ENCODE measurements around the gene SRSF1.
"Not testable (repeated sequence)": the region's sequence is repeated elsewhere in the genome, so short reads cannot be mapped to it uniquely, and the experiment has no call there.

Gene SRSF1

GRCh38 chr17:58047376-58048150 lies 40.5 kb upstream of the SRSF1 start:
- DNase-seq (ENCODE audit: insufficient read length, low spot score): no peak

GRCh38 chr17:58046239-58047094 lies 39.4 kb upstream of the SRSF1 start:
- DNase-seq (ENCODE audit: insufficient read length, low spot score) (no peak), FAIRE-seq (no peak)
- TF ChIP-seq POLR2A (IDR thresholded peaks at IDR 0.05; ENCODE audit: low read depth, low read length) (no peak), PAX5 (IDR thresholded peaks at IDR 0.05; ENCODE audit: insufficient read depth, low read length, severe bottlenecking) (no peak), TAF1 (IDR thresholded peaks at IDR 0.05; ENCODE audit: low read depth, low read length) (no peak), SPI1 (IDR thresholded peaks at IDR 0.05; ENCODE audit: low read depth, low read length) (no peak), POU2F2 (IDR thresholded peaks at IDR 0.05; ENCODE audit: low read depth, low read length) (no peak), POLR2AphosphoS5 (IDR thresholded peaks at IDR 0.05; ENCODE audit: low read depth, low read length) (no peak)

More at GRCh38 chr17:58047376-58048150, 40.5 kb upstream of the SRSF1 start:
- no peak for TF ChIP-seq POLR2AphosphoS5 (IDR thresholded peaks at IDR 0.05; ENCODE audit: low read depth, low read length)
- TF ChIP-seq POLR2A (IDR thresholded peaks at IDR 0.05; ENCODE audit: low read depth, low read length): no peak
- no peak for TF ChIP-seq TAF1 (IDR thresholded peaks at IDR 0.05; ENCODE audit: low read depth, low read length)
- no peak for TF ChIP-seq SPI1 (IDR thresholded peaks at IDR 0.05; ENCODE audit: low read depth, low read length)
- no peak for TF ChIP-seq POU2F2 (IDR thresholded peaks at IDR 0.05; ENCODE audit: low read depth, low read length)
- TF ChIP-seq PAX5 (IDR thresholded peaks at IDR 0.05; ENCODE audit: insufficient read depth, low read length, severe bottlenecking): no peak
- FAIRE-seq: no peak

- not testable (repeated sequence) for DNase-seq (ENCODE audit: insufficient read length, low spot score); FAIRE-seq
Measured at GRCh38 chr17:58044256-58044655, 37.2 kb upstream of the SRSF1 start.

- TF ChIP-seq PAX5 (IDR thresholded peaks at IDR 0.05; ENCODE audit: insufficient read depth, low read length, severe bottlenecking): no peak
- no peak for TF ChIP-seq POLR2A (IDR thresholded peaks at IDR 0.05; ENCODE audit: low read depth, low read length)
- no peak for TF ChIP-seq POU2F2 (IDR thresholded peaks at IDR 0.05; ENCODE audit: low read depth, low read length)
- TF ChIP-seq POLR2AphosphoS5 (IDR thresholded peaks at IDR 0.05; ENCODE audit: low read depth, low read length): no peak
- TF ChIP-seq SPI1 (IDR thresholded peaks at IDR 0.05; ENCODE audit: low read depth, low read length): no peak
- TF ChIP-seq TAF1 (IDR thresholded peaks at IDR 0.05; ENCODE audit: low read depth, low read length): no peak
- FAIRE-seq: no peak
- no peak for DNase-seq (ENCODE audit: insufficient read length, low spot score)
Measured at GRCh38 chr17:58043221-58044181, 36.5 kb upstream of the SRSF1 start.

- no peak for FAIRE-seq
- DNase-seq (ENCODE audit: insufficient read length, low spot score): no peak
- no peak for TF ChIP-seq TAF1 (IDR thresholded peaks at IDR 0.05; ENCODE audit: low read depth, low read length)
- no peak for TF ChIP-seq POLR2A (IDR thresholded peaks at IDR 0.05; ENCODE audit: low read depth, low read length)
- no peak for TF ChIP-seq POLR2AphosphoS5 (IDR thresholded peaks at IDR 0.05; ENCODE audit: low read depth, low read length)
- no peak for TF ChIP-seq POU2F2 (IDR thresholded peaks at IDR 0.05; ENCODE audit: low read depth, low read length)
- no peak for TF ChIP-seq PAX5 (IDR thresholded peaks at IDR 0.05; ENCODE audit: insufficient read depth, low read length, severe bottlenecking)
- no peak for TF ChIP-seq SPI1 (IDR thresholded peaks at IDR 0.05; ENCODE audit: low read depth, low read length)
Measured at GRCh38 chr17:58041161-58041560, 34.1 kb upstream of the SRSF1 start.

- FAIRE-seq (no peak), DNase-seq (ENCODE audit: insufficient read length, low spot score) (no peak)
- TF ChIP-seq TAF1 (IDR thresholded peaks at IDR 0.05; ENCODE audit: low read depth, low read length) (no peak), POU2F2 (IDR thresholded peaks at IDR 0.05; ENCODE audit: low read depth, low read length) (no peak), PAX5 (IDR thresholded peaks at IDR 0.05; ENCODE audit: insufficient read depth, low read length, severe bottlenecking) (no peak), SPI1 (IDR thresholded peaks at IDR 0.05; ENCODE audit: low read depth, low read length) (no peak), POLR2A (IDR thresholded peaks at IDR 0.05; ENCODE audit: low read depth, low read length) (no peak), POLR2AphosphoS5 (IDR thresholded peaks at IDR 0.05; ENCODE audit: low read depth, low read length) (no peak)
Measured at GRCh38 chr17:58040386-58040785, 33.3 kb upstream of the SRSF1 start.

- DNase-seq (ENCODE audit: insufficient read length, low spot score): no peak
- FAIRE-seq: no peak
- TF ChIP-seq TAF1 (IDR thresholded peaks at IDR 0.05; ENCODE audit: low read depth, low read length): no peak
- TF ChIP-seq PAX5 (IDR thresholded peaks at IDR 0.05; ENCODE audit: insufficient read depth, low read length, severe bottlenecking): no peak
- no peak for TF ChIP-seq POLR2AphosphoS5 (IDR thresholded peaks at IDR 0.05; ENCODE audit: low read depth, low read length)
- no peak for TF ChIP-seq POLR2A (IDR thresholded peaks at IDR 0.05; ENCODE audit: low read depth, low read length)
- no peak for TF ChIP-seq POU2F2 (IDR thresholded peaks at IDR 0.05; ENCODE audit: low read depth, low read length)
- TF ChIP-seq SPI1 (IDR thresholded peaks at IDR 0.05; ENCODE audit: low read depth, low read length): no peak
Measured at GRCh38 chr17:58039975-58040374, 32.9 kb upstream of the SRSF1 start.

- DNase-seq (ENCODE audit: insufficient read length, low spot score) (no peak), FAIRE-seq (no peak)
- TF ChIP-seq TAF1 (IDR thresholded peaks at IDR 0.05; ENCODE audit: low read depth, low read length) (no peak), SPI1 (IDR thresholded peaks at IDR 0.05; ENCODE audit: low read depth, low read length) (no peak), PAX5 (IDR thresholded peaks at IDR 0.05; ENCODE audit: insufficient read depth, low read length, severe bottlenecking) (no peak), POU2F2 (IDR thresholded peaks at IDR 0.05; ENCODE audit: low read depth, low read length) (no peak), POLR2AphosphoS5 (IDR thresholded peaks at IDR 0.05; ENCODE audit: low read depth, low read length) (no peak), POLR2A (IDR thresholded peaks at IDR 0.05; ENCODE audit: low read depth, low read length) (no peak)
Measured at GRCh38 chr17:58032691-58033415, 25.8 kb upstream of the SRSF1 start.
